ENCODE measurements around the gene UST.
"Not testable (repeated sequence)": the region's sequence is repeated elsewhere in the genome, so short reads cannot be mapped to it uniquely, and the experiment has no call there.

Gene UST

GRCh38 chr6:148855744-148856143 is 108.9 kb downstream of the UST start:
- Histone ChIP-seq H4K20me1 (ENCODE audit: control insufficient read depth, insufficient read depth, low read depth, low read length) (no peaks in the 10 kb centered on the region), H3K27ac (ENCODE audit: low read depth, low read length) (no peak overlapping the region), H3K4me1 (ENCODE audit: control insufficient read depth, low read length) (no peaks in the 10 kb centered on the region; the same call in 1 of the 2 replicates), H3K9me3 (ENCODE audit: control insufficient read depth, insufficient read depth, low read length) (no peaks in the 10 kb centered on the region), H3K4me2 (ENCODE audit: low read length) (no peak overlapping the region), H3K27me3 (ENCODE audit: control insufficient read depth, low read length) (no peaks in the 10 kb centered on the region), H3F3A (ENCODE audit: control insufficient read depth, insufficient read depth) (no peaks in the 10 kb centered on the region), H3K4me3 (ENCODE audit: low read length) (no peak overlapping the region), H3K9me2 (replicated peaks; ENCODE audit: control insufficient read depth, low read length) (no peaks in the 10 kb centered on the region), H3K79me2 (ENCODE audit: control insufficient read depth, low read length) (no peaks in the 10 kb centered on the region), H3K36me3 (ENCODE audit: control insufficient read depth, low read length) (no peaks in the 10 kb centered on the region)
- no peak for TF ChIP-seq EZH2phosphoT487 (IDR thresholded peaks at IDR 0.05; ENCODE audit: borderline replicate concordance, low read length)
- no peak for TF ChIP-seq CTCF (IDR thresholded peaks at IDR 0.05; ENCODE audit: low read depth, low read length, poor library complexity, severe bottlenecking)

DNA sequence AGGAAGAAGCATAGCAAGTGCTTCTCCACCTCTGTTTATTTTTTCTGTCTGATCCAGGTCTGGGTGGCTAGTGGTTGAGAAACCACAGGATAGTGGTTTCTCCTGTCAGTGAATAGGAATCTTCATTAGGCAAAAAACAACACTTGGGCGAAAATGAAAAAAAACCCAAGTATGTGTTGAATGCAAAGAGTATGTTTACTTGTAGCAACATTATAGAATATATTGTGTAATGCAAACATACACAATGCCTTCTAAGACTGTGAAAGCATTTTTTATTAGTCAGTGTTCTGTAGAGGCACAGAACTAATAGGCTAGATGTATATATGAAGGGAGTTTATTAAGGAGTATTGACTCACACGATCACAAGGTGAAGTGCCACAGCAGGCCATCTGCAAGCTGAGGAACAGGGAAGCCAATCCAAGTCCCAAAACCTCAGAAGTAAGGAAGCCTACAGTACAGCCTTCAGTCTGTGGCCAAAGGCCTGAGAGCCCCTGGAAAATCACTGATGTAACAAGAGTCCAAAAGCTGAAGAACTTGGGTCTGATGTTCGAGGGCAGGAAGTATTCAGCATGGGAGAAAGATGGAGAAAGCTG is 111.1 kb downstream of the UST start:
- Histone ChIP-seq H3K4me1 (ENCODE audit: control insufficient read depth, low read length) (no peaks in the 10 kb centered on the region; the same call in 1 of the 2 replicates), H3K36me3 (ENCODE audit: control insufficient read depth, low read length) (no peaks in the 10 kb centered on the region), H3F3A (ENCODE audit: control insufficient read depth, insufficient read depth) (no peaks in the 10 kb centered on the region), H3K79me2 (ENCODE audit: control insufficient read depth, low read length) (no peaks in the 10 kb centered on the region), H3K4me2 (ENCODE audit: low read length) (no peak overlapping the region), H3K27ac (ENCODE audit: low read depth, low read length) (no peak overlapping the region), H3K27me3 (ENCODE audit: control insufficient read depth, low read length) (no peaks in the 10 kb centered on the region), H3K9me3 (ENCODE audit: control insufficient read depth, insufficient read depth, low read length) (no peaks in the 10 kb centered on the region), H3K9me2 (replicated peaks; ENCODE audit: control insufficient read depth, low read length) (no peaks in the 10 kb centered on the region), H3K4me3 (ENCODE audit: low read length) (no peak overlapping the region), H4K20me1 (ENCODE audit: control insufficient read depth, insufficient read depth, low read depth, low read length) (no peaks in the 10 kb centered on the region)
- TF ChIP-seq CTCF (IDR thresholded peaks at IDR 0.05; ENCODE audit: low read depth, low read length, poor library complexity, severe bottlenecking) (no peak), EZH2phosphoT487 (IDR thresholded peaks at IDR 0.05; ENCODE audit: borderline replicate concordance, low read length) (no peak)

DNA sequence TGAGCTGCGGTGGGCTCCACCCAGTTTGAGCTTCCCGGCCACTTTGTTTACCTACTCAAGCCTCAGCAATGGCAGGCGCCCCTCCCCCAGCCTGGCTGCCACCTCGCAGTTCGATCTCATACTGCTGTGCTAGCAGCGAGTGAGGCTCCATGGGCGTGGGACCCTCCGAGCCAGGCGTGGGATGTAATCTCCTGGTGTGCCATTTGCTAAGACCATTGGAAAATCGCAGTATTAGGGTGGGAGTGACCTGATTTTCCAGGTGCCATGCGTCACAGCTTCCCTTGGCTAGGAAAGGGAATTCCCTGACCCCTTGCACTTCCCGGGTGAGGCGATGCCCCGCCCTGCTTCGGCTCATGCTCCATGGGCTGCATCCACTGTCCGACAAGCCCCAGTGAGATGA is 117.3 kb downstream of the UST start:
- not testable (repeated sequence) for H3K4me1 ChIP-seq (ENCODE audit: control insufficient read depth, low read length); H3K79me2 ChIP-seq (ENCODE audit: control insufficient read depth, low read length); H3K27me3 ChIP-seq (ENCODE audit: control insufficient read depth, low read length); H3K36me3 ChIP-seq (ENCODE audit: control insufficient read depth, low read length); H3K9me3 ChIP-seq (ENCODE audit: control insufficient read depth, insufficient read depth, low read length); H3K4me2 ChIP-seq (ENCODE audit: low read length); H3K4me3 ChIP-seq (ENCODE audit: low read length); H3F3A ChIP-seq (ENCODE audit: control insufficient read depth, insufficient read depth); H3K9me2 ChIP-seq (replicated peaks; ENCODE audit: control insufficient read depth, low read length); H3K27ac ChIP-seq (ENCODE audit: low read depth, low read length); H4K20me1 ChIP-seq (ENCODE audit: control insufficient read depth, insufficient read depth, low read depth, low read length)

GRCh38 chr6:148864941-148865340 is 118.1 kb downstream of the UST start:
- Histone ChIP-seq H3K9me3 (ENCODE audit: control insufficient read depth, insufficient read depth, low read length) (no peaks in the 10 kb centered on the region), H3K36me3 (ENCODE audit: control insufficient read depth, low read length) (no peaks in the 10 kb centered on the region), H3K79me2 (ENCODE audit: control insufficient read depth, low read length) (no peaks in the 10 kb centered on the region), H4K20me1 (ENCODE audit: control insufficient read depth, insufficient read depth, low read depth, low read length) (no peaks in the 10 kb centered on the region), H3F3A (ENCODE audit: control insufficient read depth, insufficient read depth) (no peaks in the 10 kb centered on the region), H3K4me3 (ENCODE audit: low read length) (no peak overlapping the region), H3K9me2 (replicated peaks; ENCODE audit: control insufficient read depth, low read length) (no peaks in the 10 kb centered on the region), H3K4me1 (ENCODE audit: control insufficient read depth, low read length) (no peaks in the 10 kb centered on the region), H3K27ac (ENCODE audit: low read depth, low read length) (no peak overlapping the region), H3K27me3 (ENCODE audit: control insufficient read depth, low read length) (peaks cover 3% of the 10 kb centered on the region; the same call in 1 of the 2 replicates), H3K4me2 (ENCODE audit: low read length) (no peak overlapping the region)
- TF ChIP-seq CTCF (IDR thresholded peaks at IDR 0.05; ENCODE audit: low read depth, low read length, poor library complexity, severe bottlenecking) (no peak), EZH2phosphoT487 (IDR thresholded peaks at IDR 0.05; ENCODE audit: borderline replicate concordance, low read length) (no peak)
